Subcutaneous abdominal adipose tissue (tissue), 5 donors: Measurements from ENCODE around the gene ZDHHC18.
A peak's percentile ranks its signal among the peaks of the same experiment; 100 is the strongest.
"Not testable (repeated sequence)": the region's sequence is repeated elsewhere in the genome, so short reads cannot be mapped to it uniquely, and the experiment has no call there.

ENCODE experiments used
- H3K27ac ChIP-seq: one replicate; pipeline ENCODE4 v1.7.0; 2013; ENCODE audit warnings: low read depth, mild to moderate bottlenecking, inconsistent platforms, low read length, moderate library complexity
- H3K27me3 ChIP-seq, 5 donors: one replicate each; pipeline ENCODE4 v1.7.0; 2013; ENCODE audit warnings: low read length in 5 of 5, inconsistent platforms in 1 of 5; ENCODE audit not compliant: control insufficient read depth in 5 of 5, insufficient read depth in 4 of 5
- H3K36me3 ChIP-seq, 5 donors: one replicate each; pipeline ENCODE4 v1.7.0; 2013; ENCODE audit warnings: low read length in 5 of 5; ENCODE audit not compliant: control insufficient read depth in 5 of 5, insufficient read depth in 5 of 5
- H3K4me1 ChIP-seq, 5 donors: one replicate each; pipeline ENCODE4 v1.7.0; 2013; ENCODE audit warnings: low read length in 5 of 5, mild to moderate bottlenecking in 3 of 5, moderate library complexity in 1 of 5; ENCODE audit not compliant: control insufficient read depth in 5 of 5, insufficient read depth in 5 of 5
- H3K4me3 ChIP-seq, 5 donors: one replicate each; pipeline ENCODE4 v1.7.0; 2013; ENCODE audit warnings: low read length in 5 of 5, low read depth in 1 of 5
- H3K9ac ChIP-seq, 5 donors: one replicate each; pipeline ENCODE4 v1.7.0; 2013; ENCODE audit warnings: low read length in 5 of 5, mild to moderate bottlenecking in 4 of 5, moderate library complexity in 3 of 5
- H3K9me3 ChIP-seq, 5 donors: one replicate each; pipeline ENCODE4 v1.7.0; 2013; ENCODE audit warnings: low read length in 5 of 5; ENCODE audit not compliant: control insufficient read depth in 5 of 5
- donor health status: healthy.
- donor health status: healthy.
- donor health status: healthy.
- donor health status: healthy.
- donor health status: healthy.

ZDHHC18 gene

DNA sequence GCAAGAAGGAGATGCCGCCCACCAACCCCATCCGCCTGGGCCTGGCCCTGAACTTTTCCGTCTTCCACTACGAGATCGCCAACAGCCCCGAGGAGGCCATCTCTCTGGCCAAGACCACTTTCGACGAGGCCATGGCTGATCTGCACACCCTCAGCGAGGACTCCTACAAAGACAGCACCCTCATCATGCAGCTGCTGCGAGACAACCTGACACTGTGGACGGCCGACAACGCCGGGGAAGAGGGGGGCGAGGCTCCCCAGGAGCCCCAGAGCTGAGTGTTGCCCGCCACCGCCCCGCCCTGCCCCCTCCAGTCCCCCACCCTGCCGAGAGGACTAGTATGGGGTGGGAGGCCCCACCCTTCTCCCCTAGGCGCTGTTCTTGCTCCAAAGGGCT lies 37.2 kb downstream of the ZDHHC18 start:
- peaks cover 4 to 21% (median 13%) of the 10 kb centered on the region in 5 donors for H3K4me1 ChIP-seq
- no peaks in the 10 kb centered on the region for H3K36me3 ChIP-seq
- H3K4me3 ChIP-seq, result peak overlapping the region in 3 of 5 donors; percentile 77 to 85 (median 83)
- H3K9me3 ChIP-seq, result no peaks in the 10 kb centered on the region
- no peak overlapping the region for H3K9ac ChIP-seq
- H3K27me3 ChIP-seq, result no peaks in the 10 kb centered on the region
- H3K27ac ChIP-seq, result no peak overlapping the region

DNA sequence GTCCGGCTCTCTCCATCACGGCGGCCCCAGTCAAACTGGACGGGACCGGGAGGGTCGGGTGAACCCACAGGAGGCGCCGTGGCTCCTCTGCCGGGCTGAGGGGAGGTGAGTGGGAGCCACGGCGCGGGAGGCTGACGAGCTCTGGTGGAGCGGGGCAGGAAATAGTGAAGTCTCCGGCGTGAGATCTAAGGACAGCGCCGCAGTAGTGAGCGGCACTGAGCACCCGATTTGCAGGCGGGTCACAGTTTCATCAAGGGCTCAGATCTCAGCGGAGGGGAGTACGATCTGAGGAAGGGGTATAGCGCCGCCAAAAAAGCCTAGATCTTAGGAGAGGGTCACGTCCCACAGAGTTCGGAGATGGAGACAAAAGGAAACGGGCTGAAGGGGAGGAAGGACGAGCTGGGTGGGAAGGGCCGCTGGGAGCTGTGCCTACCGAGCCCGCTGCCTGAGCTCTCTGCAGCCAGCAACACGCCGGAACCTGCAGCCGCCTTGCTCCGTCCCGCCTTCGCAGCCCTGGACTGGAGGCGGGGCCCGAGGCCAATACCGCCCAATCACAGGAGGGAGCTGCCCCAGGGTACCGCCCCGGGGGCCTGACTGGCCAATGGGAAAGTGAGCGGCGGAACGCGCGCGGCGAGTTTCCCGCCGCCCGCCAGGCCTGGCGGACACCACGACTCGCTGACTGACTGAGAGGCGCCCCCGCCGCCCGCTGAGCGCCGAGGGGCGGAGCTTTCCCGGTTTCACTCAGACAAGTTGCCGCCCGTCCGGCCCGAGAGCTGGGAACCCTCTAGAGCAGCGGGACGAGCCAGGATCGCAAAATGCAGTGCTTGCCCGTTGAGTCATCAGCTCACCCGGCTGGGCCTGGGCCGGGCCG lies 38.4 kb downstream of the ZDHHC18 start:
- H3K9ac ChIP-seq, result peak overlapping the region; percentile 84 to 99 (median 93)
- H3K4me3 ChIP-seq, result peak overlapping the region; percentile 73 to 88 (median 83)
- H3K27me3 ChIP-seq, result no peaks in the 10 kb centered on the region
- H3K4me1 ChIP-seq, result peaks cover 4 to 21% (median 13%) of the 10 kb centered on the region in 5 donors
- no peaks in the 10 kb centered on the region for H3K9me3 ChIP-seq
- peak overlapping the region; percentile 94 for H3K27ac ChIP-seq
- H3K36me3 ChIP-seq, result no peaks in the 10 kb centered on the region

DNA sequence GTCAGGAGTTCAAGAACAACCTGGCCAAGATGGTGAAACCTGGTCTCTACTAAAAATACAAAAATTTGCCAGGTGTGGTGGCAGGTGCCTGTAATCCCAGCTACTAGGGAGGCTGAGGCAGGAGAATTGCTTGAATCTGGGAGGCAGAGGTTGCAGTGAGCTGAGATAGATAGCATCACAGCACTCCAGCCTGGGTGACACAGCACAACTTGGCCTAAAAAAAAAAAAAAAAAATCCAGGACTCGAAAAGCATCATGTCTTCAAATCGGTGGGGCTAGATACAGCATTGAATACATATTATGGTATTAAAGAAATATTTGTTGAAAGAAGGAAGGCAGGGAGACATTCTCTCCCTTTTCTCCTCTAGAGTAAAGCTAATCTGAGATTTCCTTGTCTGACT lies 46.6 kb downstream of the ZDHHC18 start:
- not testable (repeated sequence) for H3K27me3 ChIP-seq, H3K9me3 ChIP-seq, H3K9ac ChIP-seq, H3K4me1 ChIP-seq, H3K4me3 ChIP-seq, H3K27ac ChIP-seq
- H3K36me3 ChIP-seq, result peaks cover 0 to 17% (median 8%) of the 10 kb centered on the region in 5 donors

DNA sequence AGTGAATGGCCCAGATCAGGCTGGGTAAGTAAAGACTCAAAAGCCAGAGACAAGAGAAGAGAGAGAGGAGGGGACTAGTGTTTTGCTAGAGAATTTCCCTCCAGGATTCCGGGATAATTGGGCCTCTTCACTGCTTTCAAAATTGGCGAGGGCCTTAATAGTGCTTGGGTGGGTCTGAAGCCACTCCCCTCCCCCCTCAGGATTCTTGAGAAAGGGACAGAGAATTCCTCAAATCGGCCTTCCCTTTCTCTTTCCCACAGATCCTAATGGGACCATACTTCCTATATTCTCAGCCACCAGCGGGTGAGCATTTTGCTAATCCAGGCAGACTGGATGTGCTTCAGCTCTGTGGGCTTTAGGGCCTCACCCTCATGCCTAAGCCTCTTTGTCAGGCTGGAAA lies 48.4 kb downstream of the ZDHHC18 start:
- H3K9ac ChIP-seq, result no peak overlapping the region
- no peaks in the 10 kb centered on the region for H3K9me3 ChIP-seq
- no peaks in the 10 kb centered on the region for H3K27me3 ChIP-seq
- no peak overlapping the region for H3K27ac ChIP-seq
- H3K4me1 ChIP-seq, result peaks cover 0 to 4% (median 0%) of the 10 kb centered on the region in 5 donors
- no peak overlapping the region for H3K4me3 ChIP-seq
- H3K36me3 ChIP-seq, result peaks cover 0 to 33% (median 23%) of the 10 kb centered on the region in 5 donors

DNA sequence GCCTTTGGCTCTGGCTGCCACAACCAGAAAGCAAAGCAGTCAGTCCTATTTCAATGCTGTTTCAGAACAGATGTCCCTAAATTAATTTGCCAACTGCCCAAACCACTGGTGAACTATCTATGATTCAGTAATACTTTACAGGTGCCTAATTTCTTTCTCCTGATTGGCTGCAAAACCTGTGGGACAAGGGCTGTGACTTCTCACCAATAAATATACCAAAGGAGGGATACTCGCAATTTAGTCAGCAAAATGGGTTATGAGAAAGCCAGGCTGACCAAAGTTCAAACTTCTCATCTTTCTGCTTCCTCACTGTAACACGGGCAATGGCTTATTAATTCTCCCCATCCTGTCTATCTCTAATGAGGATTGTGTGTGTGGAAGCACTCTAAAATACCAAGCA lies 50.8 kb downstream of the ZDHHC18 start:
- Histone ChIP-seq H3K36me3 (peaks cover 8 to 56% (median 43%) of the 10 kb centered on the region in 5 donors), H3K9ac (no peak overlapping the region), H3K9me3 (no peaks in the 10 kb centered on the region), H3K4me1 (peaks cover 0 to 4% (median 0%) of the 10 kb centered on the region in 5 donors), H3K27ac (no peak overlapping the region), H3K4me3 (no peak overlapping the region), H3K27me3 (no peaks in the 10 kb centered on the region)

DNA sequence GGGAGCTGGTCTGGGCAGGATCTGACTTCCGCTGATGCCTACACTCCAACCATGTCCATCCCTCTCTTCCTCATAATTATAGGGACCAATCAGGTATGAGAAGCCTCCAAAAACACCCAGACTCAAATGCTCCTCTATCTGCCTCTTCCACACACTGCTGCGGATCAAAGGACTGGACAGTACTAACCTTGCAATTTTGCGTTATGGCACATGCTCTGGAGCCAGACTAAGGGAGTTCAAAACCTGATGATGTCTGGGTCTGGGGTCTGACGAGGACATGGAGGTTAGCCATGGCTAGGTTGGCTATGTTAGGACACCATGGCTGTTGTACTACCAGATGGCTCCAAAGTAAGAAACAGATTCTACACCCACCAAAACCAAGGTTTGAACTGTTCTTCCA lies 53.3 kb downstream of the ZDHHC18 start:
- H3K27me3 ChIP-seq, result no peaks in the 10 kb centered on the region
- H3K27ac ChIP-seq, result no peak overlapping the region
- H3K4me3 ChIP-seq, result no peak overlapping the region
- no peak overlapping the region for H3K9ac ChIP-seq
- peaks cover 0 to 4% (median 0%) of the 10 kb centered on the region in 5 donors for H3K4me1 ChIP-seq
- no peaks in the 10 kb centered on the region for H3K9me3 ChIP-seq
- peaks cover 15 to 75% (median 65%) of the 10 kb centered on the region in 5 donors for H3K36me3 ChIP-seq

DNA sequence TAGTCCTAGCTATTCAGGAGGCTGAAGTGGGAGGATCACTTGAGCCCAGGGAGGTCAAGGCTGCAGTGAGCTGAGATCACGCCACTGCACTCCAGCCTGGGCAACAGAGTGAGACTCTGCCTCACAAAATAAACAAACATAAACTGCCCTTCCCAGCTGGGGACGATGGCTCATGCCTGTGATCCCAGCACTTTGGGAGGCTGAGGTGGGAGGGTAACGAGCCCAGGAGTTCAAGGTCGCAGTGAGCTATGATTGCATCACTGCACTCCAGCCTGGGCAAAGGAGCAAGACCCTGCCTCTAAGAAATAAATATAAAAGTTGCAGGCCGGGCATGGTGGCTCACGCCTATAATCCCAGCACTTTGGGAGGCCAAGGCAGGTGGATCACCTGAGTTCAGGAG lies 55.1 kb downstream of the ZDHHC18 start:
- not testable (repeated sequence) for H3K4me1 ChIP-seq, H3K4me3 ChIP-seq, H3K27ac ChIP-seq, H3K9me3 ChIP-seq, H3K27me3 ChIP-seq, H3K9ac ChIP-seq
- H3K36me3 ChIP-seq, result peaks cover 23 to 86% (median 78%) of the 10 kb centered on the region in 5 donors

DNA sequence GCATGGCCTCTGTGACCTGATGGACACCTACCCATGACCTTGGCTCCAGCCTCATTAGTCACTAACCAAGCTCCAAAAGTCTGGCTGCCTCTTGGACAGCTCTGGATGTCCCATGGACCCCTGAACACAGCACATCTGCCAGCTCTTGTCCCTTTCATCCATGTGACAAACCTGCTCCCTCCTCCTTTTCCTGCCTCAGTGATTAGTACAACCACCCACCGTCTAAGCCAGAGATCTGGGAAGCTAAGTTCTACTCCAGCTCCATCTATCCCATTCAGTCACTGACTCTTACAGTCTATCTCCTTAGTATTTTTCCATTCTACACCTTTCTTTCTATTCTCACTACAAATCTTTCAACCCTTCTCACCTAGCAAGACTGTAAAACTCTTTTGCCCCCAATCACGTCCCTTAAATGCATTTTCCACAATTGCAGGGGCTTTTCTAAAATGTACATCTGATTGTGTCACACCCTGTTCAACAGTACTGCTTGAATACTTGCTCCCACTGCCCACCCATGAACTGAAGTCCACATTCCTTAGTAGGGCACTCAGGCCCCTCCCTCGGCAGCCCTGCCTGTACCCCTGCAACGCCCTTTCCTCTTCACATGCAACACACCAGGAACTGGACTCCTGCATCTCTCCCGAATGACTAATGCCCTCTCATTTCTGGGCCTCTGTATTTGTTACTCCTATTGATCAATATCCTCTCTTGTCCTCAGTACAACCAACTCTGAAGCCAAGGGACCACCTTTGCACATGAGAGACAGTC lies 56.4 kb downstream of the ZDHHC18 start:
- H3K27me3 ChIP-seq, result no peaks in the 10 kb centered on the region
- no peaks in the 10 kb centered on the region for H3K9me3 ChIP-seq
- H3K4me3 ChIP-seq, result no peak overlapping the region
- peaks cover 0 to under 1% (median 0%) of the 10 kb centered on the region in 5 donors for H3K4me1 ChIP-seq
- no peak overlapping the region for H3K9ac ChIP-seq
- peaks cover 23 to 87% (median 72%) of the 10 kb centered on the region in 5 donors for H3K36me3 ChIP-seq
- H3K27ac ChIP-seq, result no peak overlapping the region

DNA sequence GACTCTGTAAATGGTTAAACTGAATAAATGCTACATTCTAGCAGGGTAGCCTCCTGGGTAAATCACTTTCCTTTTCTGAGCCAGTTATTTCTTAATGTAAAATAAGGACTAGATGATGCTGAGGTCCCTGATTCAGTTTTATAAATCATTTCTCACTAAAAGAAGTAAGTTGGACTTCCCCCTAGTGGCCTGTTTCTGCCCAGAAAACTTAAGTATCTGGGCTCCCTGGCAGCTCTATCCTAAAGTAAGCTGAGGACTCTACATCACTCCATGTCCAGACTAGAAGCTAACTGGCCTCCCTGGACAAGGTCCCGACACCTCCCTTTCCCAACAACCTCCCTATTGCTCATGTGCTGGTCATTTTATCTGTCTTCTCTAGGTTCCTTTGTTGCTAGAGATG lies 60.6 kb downstream of the ZDHHC18 start:
- Histone ChIP-seq H3K9ac (no peak overlapping the region), H3K9me3 (no peaks in the 10 kb centered on the region), H3K4me3 (no peak overlapping the region), H3K4me1 (peaks cover 0 to 22% (median 20%) of the 10 kb centered on the region in 5 donors), H3K36me3 (peaks cover 15 to 64% (median 56%) of the 10 kb centered on the region in 5 donors), H3K27me3 (no peaks in the 10 kb centered on the region), H3K27ac (no peak overlapping the region)

DNA sequence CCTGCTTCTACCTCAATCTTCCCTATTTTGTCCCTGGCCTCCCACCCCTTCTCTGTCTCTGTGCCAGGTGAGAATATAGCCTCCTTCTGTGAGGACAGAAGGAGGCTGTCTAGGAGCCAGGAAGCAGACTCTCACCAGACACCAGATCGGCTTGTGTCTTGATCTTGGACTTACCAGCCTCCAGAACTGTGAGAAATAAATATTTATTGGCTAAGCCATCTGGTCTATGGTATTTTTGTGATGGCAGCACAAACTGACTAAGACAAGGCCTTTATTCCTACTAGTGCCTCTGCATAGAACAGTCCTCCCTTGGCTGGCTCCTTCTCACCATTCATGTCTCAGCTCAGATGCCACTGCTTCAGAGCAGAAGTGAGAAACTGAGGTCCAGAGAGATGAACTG lies 61.7 kb downstream of the ZDHHC18 start:
- Histone ChIP-seq H3K9ac (peak overlapping the region in 2 of 5 donors; percentile 97 to 100), H3K27ac (no peak overlapping the region), H3K4me3 (no peak overlapping the region), H3K36me3 (peaks cover 14 to 64% (median 56%) of the 10 kb centered on the region in 5 donors), H3K27me3 (no peaks in the 10 kb centered on the region), H3K4me1 (peaks cover 0 to 22% (median 20%) of the 10 kb centered on the region in 5 donors), H3K9me3 (no peaks in the 10 kb centered on the region)
